AG04449 (cell line): ENCODE data around the gene SPAM1.

Experiments
- CTCF ChIA-PET: fragments of 350-600 bp; formaldehyde crosslinking; extraction: SDS; loops from one replicate; lab custom pipeline; 2021; ENCODE audit warnings: antibody characterized with exemption; lab: Yijun Ruan, JAX
- POLR2A ChIA-PET: fragments of 400-600, 350-600 bp; formaldehyde crosslinking; extraction: SDS; loops from one replicate; lab custom pipeline; 2020; ENCODE audit warnings: antibody characterized with exemption, inconsistent platforms; lab: Yijun Ruan, JAX
- DNase-seq: peaks from one replicate; pipeline ENCODE4 v3.0.0-alpha.2; 2010; ENCODE audit warnings: low read depth, low spot score
- H3K4me3 ChIP-seq: 2 replicates; pipeline ENCODE4 v1.5.1; 2011; ENCODE audit warnings: low read depth, mild to moderate bottlenecking, control low read depth, low read length
- TF ChIP-seq, protein P1 (sequence below): IDR thresholded peaks from one replicate; pipeline ENCODE4 v1.5.1; 2011; ENCODE audit warnings: mild to moderate bottlenecking, moderate library complexity, low read length, control low read depth, inconsistent platforms; ENCODE audit not compliant: insufficient read depth; ENCODE audit errors: missing control alignments

The SPAM1 gene

DNA sequence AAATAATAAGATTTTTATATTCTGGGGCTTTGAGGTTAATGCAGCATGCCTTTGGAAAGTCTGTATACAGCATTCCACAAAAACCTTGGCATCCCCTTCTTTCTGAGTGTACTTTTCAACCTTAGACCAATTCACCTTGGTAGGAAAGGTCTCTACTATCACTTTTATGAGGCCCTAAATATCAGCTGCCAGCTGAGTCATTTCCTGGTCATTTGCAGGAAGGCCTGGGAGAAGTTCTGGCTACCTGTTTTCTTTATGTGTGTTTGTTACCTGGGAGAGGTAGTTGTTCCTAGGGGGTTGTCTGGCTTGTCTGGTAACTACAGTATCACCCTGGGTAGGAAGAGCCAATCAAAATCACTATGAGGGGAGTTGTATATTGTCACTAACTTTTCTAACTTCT is 4.1 kb downstream of the SPAM1 start:
- POLR2A ChIA-PET: no interaction called here

GRCh38 chr7:123929655-123930054 is 4.6 kb downstream of the SPAM1 start:
- ChIA-PET POLR2A (no interaction called here), CTCF (no interaction called here)
- TF ChIP-seq, protein P1, sequence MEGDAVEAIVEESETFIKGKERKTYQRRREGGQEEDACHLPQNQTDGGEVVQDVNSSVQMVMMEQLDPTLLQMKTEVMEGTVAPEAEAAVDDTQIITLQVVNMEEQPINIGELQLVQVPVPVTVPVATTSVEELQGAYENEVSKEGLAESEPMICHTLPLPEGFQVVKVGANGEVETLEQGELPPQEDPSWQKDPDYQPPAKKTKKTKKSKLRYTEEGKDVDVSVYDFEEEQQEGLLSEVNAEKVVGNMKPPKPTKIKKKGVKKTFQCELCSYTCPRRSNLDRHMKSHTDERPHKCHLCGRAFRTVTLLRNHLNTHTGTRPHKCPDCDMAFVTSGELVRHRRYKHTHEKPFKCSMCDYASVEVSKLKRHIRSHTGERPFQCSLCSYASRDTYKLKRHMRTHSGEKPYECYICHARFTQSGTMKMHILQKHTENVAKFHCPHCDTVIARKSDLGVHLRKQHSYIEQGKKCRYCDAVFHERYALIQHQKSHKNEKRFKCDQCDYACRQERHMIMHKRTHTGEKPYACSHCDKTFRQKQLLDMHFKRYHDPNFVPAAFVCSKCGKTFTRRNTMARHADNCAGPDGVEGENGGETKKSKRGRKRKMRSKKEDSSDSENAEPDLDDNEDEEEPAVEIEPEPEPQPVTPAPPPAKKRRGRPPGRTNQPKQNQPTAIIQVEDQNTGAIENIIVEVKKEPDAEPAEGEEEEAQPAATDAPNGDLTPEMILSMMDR: no peak

More for the DNA sequence above, 4.1 kb downstream of the SPAM1 start:
- no peak for DNase-seq
- TF ChIP-seq, protein P1: no peak
- H3K4me3 ChIP-seq: no peak overlapping the region
- CTCF ChIA-PET: no interaction called here

GRCh38 chr7:123935436-123936381 is 10.7 kb downstream of the SPAM1 start:
- ChIA-PET POLR2A (no interaction called here), CTCF (no interaction called here)
- H3K4me3 ChIP-seq: no peak overlapping the region
- no peak for DNase-seq
- TF ChIP-seq, protein P1: no peak

More at GRCh38 chr7:123929655-123930054, 4.6 kb downstream of the SPAM1 start:
- no peak overlapping the region for H3K4me3 ChIP-seq
- DNase-seq: no peak

DNA sequence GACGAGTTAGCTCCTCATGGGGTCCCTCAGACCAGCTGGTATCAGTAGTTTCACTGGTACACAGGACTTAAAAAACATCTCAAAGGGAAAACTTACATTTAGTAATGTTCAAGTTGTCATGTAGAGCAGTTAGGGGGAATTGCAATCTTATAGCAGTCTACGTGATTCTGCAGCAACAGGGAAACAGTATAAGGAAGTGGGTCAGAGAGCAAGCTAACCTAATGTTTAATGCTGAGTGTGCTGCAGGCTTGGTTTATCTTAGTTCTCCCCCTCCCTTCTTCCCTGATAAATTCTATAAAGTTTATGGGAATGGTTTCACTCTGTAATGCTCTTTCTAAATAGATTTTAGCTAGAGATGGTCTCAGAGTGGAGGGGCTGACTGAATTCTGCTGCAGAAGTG is 11.3 kb downstream of the SPAM1 start:
- ChIA-PET POLR2A (no interaction called here), CTCF (no interaction called here)
- TF ChIP-seq, protein P1: no peak
- DNase-seq: no peak
- H3K4me3 ChIP-seq: no peak overlapping the region

- ChIA-PET CTCF (no interaction called here), POLR2A (no interaction called here)
- H3K4me3 ChIP-seq: no peak overlapping the region
- DNase-seq: no peak
- TF ChIP-seq, protein P1: no peak
Measured at GRCh38 chr7:123939784-123940183, 14.7 kb downstream of the SPAM1 start.

- POLR2A ChIA-PET: no interaction called here
Measured at GRCh38 chr7:123941391-123942180, 16.5 kb downstream of the SPAM1 start.

More at GRCh38 chr7:123941391-123942180, 16.5 kb downstream of the SPAM1 start:
- CTCF ChIA-PET: no interaction called here
- TF ChIP-seq, protein P1: no peak
- H3K4me3 ChIP-seq: no peak overlapping the region
- no peak for DNase-seq
